ENCODE data around the gene YTHDF2. TPM values are rescaled to one million over a fixed set of nuclear protein-coding genes. Genes with fewer than 3 reads are reported as not detected.

Gene YTHDF2
- total and polyA plus RNA-seq, 9 of the 15 experiments (the other 6 are each of a cell fraction or from before 2014, with no cell fraction given): 41.0 to 111 (median 83.3) TPM

GRCh38 chr1:28737307-28738132 lies 780 bp downstream of the YTHDF2 start (continued):
- TF ChIP-seq TEAD1 (CRISPR knock-in tag; IDR thresholded peaks at IDR 0.05) (0 out of 4 replicates have a peak, but pooled peaks of 1 of the 2 experiments have one; percentile 27), PRDM10 (IDR thresholded peaks at IDR 0.05; ENCODE audit: partially characterized antibody) (peak; percentile 60), HDAC1 (IDR thresholded peaks at IDR 0.05) (peak in 1 of 2 experiments; percentile 13; a peak in 1 of 4 replicates), FOXK2 (conservative IDR thresholded peaks at IDR 0.05 in 1 of 2, IDR thresholded peaks at IDR 0.05 in 1 of 2; ENCODE audit: low read depth in 2 of 2) (peak in 1 of 2 experiments; percentile 20; a peak in 1 of 4 replicates), ZNF232 (CRISPR knock-in tag; IDR thresholded peaks at IDR 0.05) (peak; percentile 52; the same call in 1 of the 2 replicates), BRD4 (IDR thresholded peaks at IDR 0.05) (0 out of 2 replicates have a peak, but pooled peaks have one; percentile 7), MLX (CRISPR knock-in tag; conservative IDR thresholded peaks at IDR 0.05) (0 out of 4 replicates have a peak, but pooled peaks of 1 of the 2 experiments have one; percentile 3), ZBTB7A (IDR thresholded peaks at IDR 0.05; ENCODE audit: borderline replicate concordance, control insufficient read depth, low read depth, low read length) (peak; percentile 61; the same call in 1 of the 2 replicates), SAFB2 (IDR thresholded peaks at IDR 0.05; ENCODE audit: borderline replicate concordance, low read depth, low read length, severe bottlenecking) (no peak), HMG20B (CRISPR knock-in tag; IDR thresholded peaks at IDR 0.05) (no peak), ZFP36 (IDR thresholded peaks at IDR 0.05; ENCODE audit: low read depth, low read length, partially characterized antibody) (no peak), RNF219 (CRISPR knock-in tag; IDR thresholded peaks at IDR 0.05) (no peak), KDM4B (IDR thresholded peaks at IDR 0.05; ENCODE audit: borderline replicate concordance in 2 of 2, low read depth in 1 of 2) (no peak), NR3C1 (CRISPR knock-in tag; IDR thresholded peaks at IDR 0.05) (0 out of 2 replicates have a peak, but pooled peaks have one; percentile 9), RBBP5 (IDR thresholded peaks at IDR 0.05; ENCODE audit: borderline replicate concordance, insufficient read depth, low read length, poor library complexity, severe bottlenecking) (peak; percentile 21), GATAD2B (IDR thresholded peaks at IDR 0.05; ENCODE audit: borderline replicate concordance) (no peak), ZNF512 (tag; IDR thresholded peaks at IDR 0.05) (peak; percentile 64)
